HepG2 (cell line): ENCODE measurements around the gene SQOR. TPM values are rescaled to one million over a fixed set of nuclear protein-coding genes. Genes with fewer than 3 reads are reported as not detected.

Experiments
- CHCHD3 ChIP-seq: sonication (generic); formaldehyde crosslinking; IDR thresholded peaks from 2 replicates; pipeline ENCODE4 v1.8.0; 2022; ENCODE audit warnings: mild to moderate bottlenecking, missing genetic modification reagents, moderate library complexity
- E2F1 ChIP-seq: sonication (generic); formaldehyde crosslinking; IDR thresholded peaks from 2 replicates; pipeline ENCODE4 v1.5.0; 2020; ENCODE audit warnings: missing genetic modification reagents
- ELF4 ChIP-seq: sonication (generic); formaldehyde crosslinking; IDR thresholded peaks from 2 replicates; pipeline ENCODE4 v1.5.0; 2020; ENCODE audit warnings: missing genetic modification reagents, mild to moderate bottlenecking, moderate library complexity, borderline replicate concordance
- GPBP1L1 ChIP-seq: sonication (generic); formaldehyde crosslinking; IDR thresholded peaks from 2 replicates; pipeline ENCODE4 v1.5.0; 2020; ENCODE audit warnings: mild to moderate bottlenecking, missing genetic modification reagents
- HNRNPH1 ChIP-seq: fragments of 200-400 bp; formaldehyde crosslinking; optimal IDR thresholded peaks from 2 replicates; pipeline ENCODE3; 2017; ENCODE audit warnings: mild to moderate bottlenecking, low read depth, low read length
- ISX ChIP-seq: sonication (generic); formaldehyde crosslinking; conservative IDR thresholded peaks from 2 replicates; pipeline ENCODE4 v1.5.0; 2020; ENCODE audit warnings: missing genetic modification reagents
- JUNB ChIP-seq: sonication (generic); formaldehyde crosslinking; IDR thresholded peaks from 2 replicates; pipeline ENCODE4 v1.8.0; 2022; ENCODE audit warnings: missing genetic modification reagents, mild to moderate bottlenecking, borderline replicate concordance
- KMT2A ChIP-seq: sonication (generic); formaldehyde crosslinking; IDR thresholded peaks from 2 replicates; pipeline ENCODE4 v1.4.0; 2020; ENCODE audit warnings: missing genetic modification reagents
- MAF1 ChIP-seq: sonication (generic); formaldehyde crosslinking; IDR thresholded peaks from 2 replicates; pipeline ENCODE4 v1.5.0; 2020; ENCODE audit warnings: missing genetic modification reagents, borderline replicate concordance
- NFE2 ChIP-seq: sonication (generic); formaldehyde crosslinking; IDR thresholded peaks from 2 replicates; pipeline ENCODE4 v1.4.0; 2020; ENCODE audit warnings: missing genetic modification reagents
- NR2F6 ChIP-seq, 2 experiments: IDR thresholded peaks; 2 replicates each; pipeline ENCODE4 v1.6.1; 2016; ENCODE audit warnings: antibody characterized with exemption in 1 of 2, mild to moderate bottlenecking in 1 of 2
- PAWR ChIP-seq: sonication (generic); formaldehyde crosslinking; IDR thresholded peaks from 2 replicates; pipeline ENCODE4 v1.4.0; 2020; ENCODE audit warnings: missing genetic modification reagents, mild to moderate bottlenecking, borderline replicate concordance
- ZFYVE20 ChIP-seq: sonication (generic); formaldehyde crosslinking; IDR thresholded peaks from 2 replicates; pipeline ENCODE4 v1.8.0; 2023; ENCODE audit warnings: low read depth, mild to moderate bottlenecking, moderate library complexity, missing genetic modification reagents, borderline replicate concordance
- ZNF20 ChIP-seq: sonication (generic); formaldehyde crosslinking; IDR thresholded peaks from 2 replicates; pipeline ENCODE4 v1.4.0; 2020; ENCODE audit warnings: mild to moderate bottlenecking, moderate library complexity, missing genetic modification reagents
- ZNF232 ChIP-seq: sonication (generic); formaldehyde crosslinking; IDR thresholded peaks from 2 replicates; pipeline ENCODE4 v1.4.0; 2020; ENCODE audit warnings: missing genetic modification reagents, borderline replicate concordance
- ZNF30 ChIP-seq: sonication (generic); formaldehyde crosslinking; IDR thresholded peaks from 2 replicates; pipeline ENCODE4 v1.5.0; 2020; ENCODE audit warnings: mild to moderate bottlenecking, missing genetic modification reagents
- ZNF33B ChIP-seq: sonication (generic); formaldehyde crosslinking; IDR thresholded peaks from 2 replicates; pipeline ENCODE4 v1.5.1; 2020; ENCODE audit warnings: mild to moderate bottlenecking, missing genetic modification reagents
- ZNF354B ChIP-seq: sonication (generic); formaldehyde crosslinking; IDR thresholded peaks from 2 replicates; pipeline ENCODE4 v1.8.0; 2022; ENCODE audit warnings: mild to moderate bottlenecking, missing genetic modification reagents
- ZNF431 ChIP-seq: sonication (generic); formaldehyde crosslinking; IDR thresholded peaks from 2 replicates; pipeline ENCODE4 v1.9.0; 2022; ENCODE audit warnings: missing genetic modification reagents, low read depth, mild to moderate bottlenecking, borderline replicate concordance
- ZNF552 ChIP-seq: sonication (generic); formaldehyde crosslinking; IDR thresholded peaks from 2 replicates; pipeline ENCODE4 v1.9.0; 2022; ENCODE audit warnings: missing genetic modification reagents, mild to moderate bottlenecking, borderline replicate concordance
- ZNF614 ChIP-seq: IDR thresholded peaks from 2 replicates; pipeline ENCODE4 v1.6.1; 2018; ENCODE audit warnings: missing biosample characterization, missing genetic modification reagents, inconsistent platforms, borderline replicate concordance
- ZNF768 ChIP-seq: sonication (generic); formaldehyde crosslinking; IDR thresholded peaks from 2 replicates; pipeline ENCODE4 v1.4.0; 2020; ENCODE audit warnings: missing genetic modification reagents
- ZUFSP ChIP-seq: sonication (generic); formaldehyde crosslinking; IDR thresholded peaks from 2 replicates; pipeline ENCODE4 v1.9.0; 2021; ENCODE audit warnings: missing genetic modification reagents, mild to moderate bottlenecking, borderline replicate concordance
- polyA plus RNA-seq, 8 experiments: library from polyadenylated mRNA; depleted of rRNA in 3 of 8; stranded (reverse) in 7 of 8; unstranded in 1 of 8; fragments of >200 nt; fragmentation: Illumina TruSeq in 4 of 8; extraction: Trizol in 4 of 8; gene quantifications; 2 replicates each; pipeline versions ENCODE4 v1.2.1 to v1.2.3, GENCODE V29; 2011 to 2016; ENCODE audit warnings: low read depth in 4 of 8, missing spikeins in 1 of 8, mixed read lengths in 1 of 8; ENCODE audit not compliant: insufficient read depth in 1 of 8
- total RNA-seq, 5 experiments: library from RNA; depleted of rRNA; stranded (reverse); fragments of >200 nt; fragmentation: Illumina TruSeq; extraction: Trizol; gene quantifications; 2 replicates each; pipeline ENCODE4 v1.2.3, GENCODE V29; 2016; ENCODE audit warnings: low read depth in 1 of 5
- TF ChIP-seq, protein P1 (sequence below): IDR thresholded peaks from 2 replicates; pipeline ENCODE4 v1.6.1; 2016; ENCODE audit warnings: mild to moderate bottlenecking, missing biosample characterization, missing genetic modification reagents

The SQOR gene
- total and polyA plus RNA-seq, 2 of the 13 experiments (the other 11 are each of a cell fraction or from before 2014, with no cell fraction given), result 19.3 to 19.4 TPM

DNA sequence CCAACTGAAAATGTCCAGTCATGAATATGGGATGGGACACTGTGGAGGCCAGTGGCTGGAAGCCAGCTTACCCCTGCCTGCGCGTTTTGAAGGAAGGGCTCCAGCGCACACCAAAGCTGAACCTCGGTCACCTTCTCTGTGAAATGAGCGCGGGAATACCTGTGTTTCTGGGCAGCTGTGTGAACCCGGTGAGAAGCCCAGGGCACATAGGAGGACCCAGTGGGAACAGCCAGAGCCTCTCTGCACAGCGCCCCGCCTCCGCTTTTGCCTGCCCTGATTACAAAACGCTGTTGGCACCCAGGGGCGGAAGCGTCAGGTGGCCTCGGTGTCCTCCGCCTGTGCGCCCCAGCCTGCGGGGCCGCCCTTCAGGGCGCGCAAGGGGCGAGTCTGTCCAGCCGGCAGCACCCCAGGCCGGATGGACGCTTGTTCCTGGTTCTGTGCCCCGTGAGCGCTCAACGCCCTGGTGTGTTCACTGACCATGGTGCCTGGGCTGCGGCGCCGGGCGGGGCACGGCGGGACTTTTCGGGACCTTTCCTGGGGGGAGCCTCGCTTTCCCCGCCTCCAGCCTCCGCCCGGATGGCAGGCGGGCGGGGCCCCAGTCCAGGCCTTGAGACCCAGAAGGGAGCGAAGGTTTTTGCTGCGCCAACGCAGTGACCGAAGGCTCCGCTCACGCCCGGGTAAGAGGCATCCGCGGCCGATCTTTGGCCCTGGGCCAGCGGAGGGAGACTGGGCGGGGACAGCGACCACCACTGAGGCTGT, at the start of gene SQOR (continued):
- TF ChIP-seq ZNF768 (peak; percentile 69), ZNF614 (no peak), ISX (CRISPR knock-in tag) (no peak), ZFYVE20 (CRISPR knock-in tag) (no peak), GPBP1L1 (CRISPR knock-in tag) (no peak), ZNF232 (CRISPR knock-in tag) (no peak), JUNB (no peak), ZNF20 (CRISPR knock-in tag) (0 out of 2 replicates have a peak, but pooled peaks have one; percentile 59), CHCHD3 (no peak), ZNF552 (CRISPR knock-in tag) (no peak), ZNF33B (no peak; the same call in 1 of the 2 replicates), ZUFSP (CRISPR knock-in tag) (no peak), NFE2 (CRISPR knock-in tag) (no peak), ZNF354B (no peak), ELF4 (CRISPR knock-in tag) (no peak), PAWR (CRISPR knock-in tag) (no peak), NR2F6 (IDR thresholded peaks at IDR 0.05) (no peak), NR2F6 (CRISPR knock-in tag; IDR thresholded peaks at IDR 0.05) (0 out of 2 replicates have a peak, but pooled peaks have one; percentile 29), KMT2A (CRISPR knock-in tag) (0 out of 2 replicates have a peak, but pooled peaks have one; percentile 40), MAF1 (no peak), E2F1 (CRISPR knock-in tag) (0 out of 2 replicates have a peak, but pooled peaks have one; percentile 42), ZNF431 (peak; percentile 29; the same call in 1 of the 2 replicates), ZNF30 (CRISPR knock-in tag) (no peak), HNRNPH1 (no peak)
- TF ChIP-seq, protein P1, sequence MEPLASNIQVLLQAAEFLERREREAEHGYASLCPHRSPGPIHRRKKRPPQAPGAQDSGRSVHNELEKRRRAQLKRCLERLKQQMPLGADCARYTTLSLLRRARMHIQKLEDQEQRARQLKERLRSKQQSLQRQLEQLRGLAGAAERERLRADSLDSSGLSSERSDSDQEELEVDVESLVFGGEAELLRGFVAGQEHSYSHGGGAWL (CRISPR knock-in tag), result peak; percentile 67
